GM19397 (cell line): Measurements from ENCODE around the gene MACF1.
"Not testable (repeated sequence)": the region's sequence is repeated elsewhere in the genome, so short reads cannot be mapped to it uniquely, and the experiment has no call there.

ENCODE experiments used
- ATAC-seq: cut with Tn5 transposase; IDR thresholded peaks from one replicate; pipeline ENCODE4 v1.9.1; 2021; ENCODE audit warnings: mild to moderate bottlenecking, moderate library complexity; ENCODE audit not compliant: unreplicated experiment

Gene MACF1

GRCh38 chr1:39485046-39485803 lies 280.7 kb downstream of the MACF1 start:
- ATAC-seq = no peak

- ATAC-seq = no peak
These were observed 283.6 kb downstream of the MACF1 start for GRCh38 chr1:39488012-39488545.

GRCh38 chr1:39488793-39489566 lies 284.5 kb downstream of the MACF1 start:
- ATAC-seq = no peak

- ATAC-seq = no peak
These were observed 285.2 kb downstream of the MACF1 start for GRCh38 chr1:39489567-39490239.

GRCh38 chr1:39490596-39491145 lies 286.2 kb downstream of the MACF1 start:
- ATAC-seq = no peak

GRCh38 chr1:39491146-39491921 lies 286.8 kb downstream of the MACF1 start, which contains the start of gene BMP8A:
TSS of gene BMP8A (plus strand) at chr1:39491636. CDS start at chr1:39491992, 356 bp downstream.
- peak; percentile 78 for ATAC-seq

GRCh38 chr1:39492118-39493042 lies 287.9 kb downstream of the MACF1 start:
- not testable (repeated sequence) for ATAC-seq

GRCh38 chr1:39493043-39493810 lies 288.7 kb downstream of the MACF1 start:
- ATAC-seq = not testable (repeated sequence)

- ATAC-seq = no peak
These were observed 290.3 kb downstream of the MACF1 start for GRCh38 chr1:39494671-39495410.

- not testable (repeated sequence) for ATAC-seq
These were observed 292.0 kb downstream of the MACF1 start for GRCh38 chr1:39496520-39496919.

GRCh38 chr1:39497585-39497984 lies 293.1 kb downstream of the MACF1 start:
- no peak for ATAC-seq

- ATAC-seq = not testable (repeated sequence)
These were observed 293.7 kb downstream of the MACF1 start for GRCh38 chr1:39498096-39498710.

GRCh38 chr1:39498821-39499220 lies 294.3 kb downstream of the MACF1 start:
- not testable (repeated sequence) for ATAC-seq

GRCh38 chr1:39499668-39500067 lies 295.2 kb downstream of the MACF1 start:
- ATAC-seq = no peak

GRCh38 chr1:39500862-39501389 lies 296.4 kb downstream of the MACF1 start:
- ATAC-seq = no peak

GRCh38 chr1:39501666-39502065 lies 297.2 kb downstream of the MACF1 start:
- ATAC-seq = no peak

- ATAC-seq = not testable (repeated sequence)
These were observed 299.9 kb downstream of the MACF1 start for GRCh38 chr1:39504436-39504835.
